ENCODE measurements around the gene SMPD3.

DNA sequence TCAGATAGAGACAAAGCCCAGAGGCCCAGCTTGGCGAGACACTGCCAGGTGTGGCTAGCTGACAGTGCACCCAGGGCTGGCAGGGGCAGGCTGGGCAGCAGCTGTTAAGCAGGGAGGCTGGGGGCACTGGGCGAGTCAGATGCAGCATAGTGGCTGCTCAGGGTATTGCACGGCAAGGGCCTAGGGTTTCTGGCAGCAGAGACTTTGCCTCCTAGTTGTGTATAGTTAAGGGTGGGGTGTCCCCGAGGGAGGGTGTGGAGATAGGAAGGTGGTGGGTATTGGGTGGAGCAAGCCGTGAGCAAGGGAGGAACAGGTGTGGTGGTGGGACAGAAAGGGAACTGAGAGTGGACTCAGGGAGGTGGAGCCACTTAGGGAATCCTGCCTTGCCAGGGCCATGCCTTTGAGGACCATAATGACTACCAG is 66.0 kb downstream of the SMPD3 start:
- TF ChIP-seq, protein P1, sequence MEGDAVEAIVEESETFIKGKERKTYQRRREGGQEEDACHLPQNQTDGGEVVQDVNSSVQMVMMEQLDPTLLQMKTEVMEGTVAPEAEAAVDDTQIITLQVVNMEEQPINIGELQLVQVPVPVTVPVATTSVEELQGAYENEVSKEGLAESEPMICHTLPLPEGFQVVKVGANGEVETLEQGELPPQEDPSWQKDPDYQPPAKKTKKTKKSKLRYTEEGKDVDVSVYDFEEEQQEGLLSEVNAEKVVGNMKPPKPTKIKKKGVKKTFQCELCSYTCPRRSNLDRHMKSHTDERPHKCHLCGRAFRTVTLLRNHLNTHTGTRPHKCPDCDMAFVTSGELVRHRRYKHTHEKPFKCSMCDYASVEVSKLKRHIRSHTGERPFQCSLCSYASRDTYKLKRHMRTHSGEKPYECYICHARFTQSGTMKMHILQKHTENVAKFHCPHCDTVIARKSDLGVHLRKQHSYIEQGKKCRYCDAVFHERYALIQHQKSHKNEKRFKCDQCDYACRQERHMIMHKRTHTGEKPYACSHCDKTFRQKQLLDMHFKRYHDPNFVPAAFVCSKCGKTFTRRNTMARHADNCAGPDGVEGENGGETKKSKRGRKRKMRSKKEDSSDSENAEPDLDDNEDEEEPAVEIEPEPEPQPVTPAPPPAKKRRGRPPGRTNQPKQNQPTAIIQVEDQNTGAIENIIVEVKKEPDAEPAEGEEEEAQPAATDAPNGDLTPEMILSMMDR (IDR thresholded peaks at IDR 0.05; ENCODE audit: poor library complexity) = no peak
- TF ChIP-seq EZH2 (IDR thresholded peaks at IDR 0.05; ENCODE audit: borderline replicate concordance) = no peak
